Endodermal cell (in vitro differentiated cells): ENCODE measurements around the gene STK4. TPM values are rescaled to one million over a fixed set of nuclear protein-coding genes. Genes with fewer than 3 reads are reported as not detected.

Source experiments
- DNase-seq: peaks from one replicate; pipeline ENCODE4 v3.0.0-alpha.2; 2017
- H3K27ac ChIP-seq: 2 replicates; pipeline ENCODE4 v1.5.1; 2013; ENCODE audit warnings: mild to moderate bottlenecking, low read depth, low read length, moderate library complexity
- H3K27me3 ChIP-seq: 2 replicates; pipeline ENCODE4 v1.6.1; 2013; ENCODE audit warnings: mild to moderate bottlenecking, low read length, moderate library complexity; ENCODE audit not compliant: insufficient read depth, control insufficient read depth, poor library complexity, severe bottlenecking
- H3K36me3 ChIP-seq: 2 replicates; pipeline ENCODE4 v1.7.0; 2013; ENCODE audit warnings: mild to moderate bottlenecking, low read length, moderate library complexity; ENCODE audit not compliant: control insufficient read depth, insufficient read depth
- H3K4me1 ChIP-seq: one replicate; pipeline ENCODE4 v1.7.0; 2013; ENCODE audit warnings: low read length; ENCODE audit not compliant: control insufficient read depth, insufficient read depth
- H3K4me3 ChIP-seq: 2 replicates; pipeline ENCODE4 v1.5.1; 2013; ENCODE audit warnings: mild to moderate bottlenecking, low read length, moderate library complexity
- H3K9ac ChIP-seq: 2 replicates; pipeline ENCODE4 v1.6.1; 2013; ENCODE audit warnings: mild to moderate bottlenecking, low read length, moderate library complexity; ENCODE audit not compliant: poor library complexity, severe bottlenecking; ENCODE audit errors: extremely low read depth
- H3K9me3 ChIP-seq: 2 replicates; pipeline ENCODE4 v1.6.1; 2013; ENCODE audit warnings: mild to moderate bottlenecking, low read length, moderate library complexity; ENCODE audit not compliant: control insufficient read depth
- H3K27ac Mint-ChIP-seq: 2 replicates; pipeline ENCODE4 v1.8.0; 2020; ENCODE audit warnings: mixed read lengths
- H3K27me3 Mint-ChIP-seq: 2 replicates; pipeline ENCODE4 v1.8.0; 2021; ENCODE audit warnings: mild to moderate bottlenecking, mixed read lengths; ENCODE audit not compliant: insufficient read depth
- H3K36me3 Mint-ChIP-seq: 2 replicates; pipeline ENCODE4 v1.8.0; 2020; ENCODE audit warnings: low read depth, mixed read lengths
- H3K4me1 Mint-ChIP-seq: 2 replicates; pipeline ENCODE4 v1.8.0; 2020; ENCODE audit warnings: mixed read lengths
- H3K4me3 Mint-ChIP-seq: 2 replicates; pipeline ENCODE4 v1.8.0; 2020; ENCODE audit warnings: mild to moderate bottlenecking, moderate library complexity, mixed read lengths
- H3K9me3 Mint-ChIP-seq: 2 replicates; pipeline ENCODE4 v1.8.0; 2020; ENCODE audit warnings: mild to moderate bottlenecking, mixed read lengths
- CTCF ChIP-seq: fragments of 200-600 bp; sonication (generic); conservative IDR thresholded peaks from 2 replicates; pipeline ENCODE4 v1.5.0; 2021; ENCODE audit warnings: antibody characterized with exemption, mild to moderate bottlenecking
- WGBS, 2 experiments: methylation state at CpG; one replicate each; pipeline versions ENCODE4 v1.1.5 to v1.1.7; 2013; ENCODE audit warnings: missing lambda C conversion rate in 2 of 2, mixed read lengths in 1 of 2; ENCODE audit not compliant: insufficient coverage in 1 of 2, insufficient read length in 1 of 2; 5-methylcytosine and 5-hydroxymethylcytosine counted together
- total RNA-seq, 2 donors: library from RNA; stranded (reverse); fragmentation: NEBNext Ultra II Directional in 1 of 2; extraction: Animal tissue kit (Norgen Biotek cat#: 25700) in 1 of 2; gene quantifications; 2 replicates in 1 of 2; 3 replicates in 1 of 2; pipeline ENCODE4 v1.2.1, GENCODE V29; 2021

The STK4 gene
- total RNA-seq, 2 donors from 2014 or later: 29.2 to 33.1 TPM

GRCh38 chr20:45016089-45016671 lies 49.9 kb downstream of the STK4 start:
- no peak overlapping the region for H3K9ac ChIP-seq
- Mint-ChIP-seq H3K4me3 (no peak overlapping the region), H3K36me3 (peaks cover 13% of the 10 kb centered on the region), H3K4me1 (peaks cover 38% of the 10 kb centered on the region), H3K27me3 (no peaks in the 10 kb centered on the region), H3K27ac (peak overlapping the region; percentile 81), H3K9me3 (no peaks in the 10 kb centered on the region)
- WGBS, 2 experiments: 80 to 92% methylated on average over 4 to 5 of the region's 5 CpGs
- no peaks in the 10 kb centered on the region for H3K27me3 ChIP-seq
- no peak for DNase-seq
- TF ChIP-seq CTCF: no peak
- peak overlapping the region; percentile 6 for H3K4me3 ChIP-seq
- no peak overlapping the region for H3K27ac ChIP-seq
- no peaks in the 10 kb centered on the region for H3K9me3 ChIP-seq
- peaks cover 5% of the 10 kb centered on the region for H3K4me1 ChIP-seq
- peaks cover 7% of the 10 kb centered on the region for H3K36me3 ChIP-seq

- H3K36me3 ChIP-seq: peaks cover 13% of the 10 kb centered on the region
- Mint-ChIP-seq H3K4me1 (peaks cover 38% of the 10 kb centered on the region), H3K27me3 (no peaks in the 10 kb centered on the region), H3K9me3 (no peaks in the 10 kb centered on the region), H3K36me3 (peaks cover 10% of the 10 kb centered on the region), H3K27ac (peak overlapping the region; percentile 64), H3K4me3 (no peak overlapping the region)
- H3K4me3 ChIP-seq: no peak overlapping the region
- H3K27ac ChIP-seq: no peak overlapping the region
- 54 to 77% methylated on average over 2 to 5 of the region's 5 CpGs for WGBS, 2 experiments
- TF ChIP-seq CTCF: no peak
- no peak for DNase-seq
- H3K4me1 ChIP-seq: peaks cover 5% of the 10 kb centered on the region
- H3K9me3 ChIP-seq: no peaks in the 10 kb centered on the region
- no peaks in the 10 kb centered on the region for H3K27me3 ChIP-seq
- no peak overlapping the region for H3K9ac ChIP-seq
These were observed 51.0 kb downstream of the STK4 start for GRCh38 chr20:45017281-45017680.

GRCh38 chr20:45017857-45018256 lies 51.5 kb downstream of the STK4 start:
- Histone ChIP-seq H3K4me1 (peaks cover 5% of the 10 kb centered on the region), H3K9ac (no peak overlapping the region), H3K36me3 (peaks cover 13% of the 10 kb centered on the region), H3K27ac (no peak overlapping the region), H3K27me3 (no peaks in the 10 kb centered on the region), H3K9me3 (no peaks in the 10 kb centered on the region), H3K4me3 (no peak overlapping the region)
- Mint-ChIP-seq H3K36me3 (peaks cover 10% of the 10 kb centered on the region), H3K27ac (peak overlapping the region; percentile 19), H3K4me1 (peaks cover 38% of the 10 kb centered on the region), H3K9me3 (no peaks in the 10 kb centered on the region), H3K4me3 (no peak overlapping the region), H3K27me3 (no peaks in the 10 kb centered on the region)
- TF ChIP-seq CTCF: no peak
- no peak for DNase-seq
